Bronchial epithelial cell (primary cell): ENCODE results near the gene CDK17. TPM values are rescaled to one million over a fixed set of nuclear protein-coding genes. Genes with fewer than 3 reads are reported as not detected.

Source experiments
- DNase-seq: peaks from one replicate; pipeline ENCODE4 v3.0.0-alpha.2; 2010; ENCODE audit warnings: low read depth
- FAIRE-seq: peaks from 2 replicates; lab custom pipeline; 2011; peaks lifted over from hg19 to GRCh38; lab: Jason Lieb, UNC
- H3K27me3 ChIP-seq: 2 replicates; pipeline ENCODE4 v1.5.1; 2011; ENCODE audit warnings: low read length; ENCODE audit not compliant: control insufficient read depth, insufficient read depth
- H3K36me3 ChIP-seq: 2 replicates; pipeline ENCODE4 v1.5.1; 2011; ENCODE audit warnings: low read length; ENCODE audit not compliant: control insufficient read depth, insufficient read depth
- H3K4me3 ChIP-seq: 2 replicates; pipeline ENCODE4 v1.5.1; 2011; ENCODE audit warnings: mild to moderate bottlenecking, low read depth, low read length, control low read depth
- CTCF ChIP-seq: IDR thresholded peaks from 2 replicates; pipeline ENCODE4 v1.5.1; 2011; ENCODE audit warnings: mild to moderate bottlenecking, moderate library complexity, low read length, control low read depth, inconsistent platforms; ENCODE audit not compliant: insufficient read depth, severe bottlenecking
- total RNA-seq: library from RNA; depleted of rRNA; stranded (reverse); fragments of >200 nt; gene quantifications from 2 replicates; pipeline ENCODE4 v1.2.1, GENCODE V29; 2014

The CDK17 gene
- total RNA-seq, 1 donor from 2014 or later: 34.5 TPM

- no peak for FAIRE-seq
- H3K4me3 ChIP-seq: no peak overlapping the region
- no peak for DNase-seq
- no peaks in the 10 kb centered on the region for H3K27me3 ChIP-seq
- no peaks in the 10 kb centered on the region for H3K36me3 ChIP-seq
- TF ChIP-seq CTCF: no peak
Observed at GRCh38 chr12:96402061-96402460, 1.8 kb upstream of the CDK17 start.

- Histone ChIP-seq H3K4me3 (peak overlapping the region; percentile 79), H3K36me3 (no peaks in the 10 kb centered on the region), H3K27me3 (no peaks in the 10 kb centered on the region)
- no peak for FAIRE-seq
- TF ChIP-seq CTCF: peak; percentile 32
- peak; percentile 84 for DNase-seq
Observed at GRCh38 chr12:96401076-96401871, 1.0 kb upstream of the CDK17 start.

- H3K36me3 ChIP-seq: no peaks in the 10 kb centered on the region
- peak; percentile 48 for DNase-seq
- H3K27me3 ChIP-seq: no peaks in the 10 kb centered on the region
- TF ChIP-seq CTCF: no peak
- H3K4me3 ChIP-seq: peak overlapping the region; percentile 79
- FAIRE-seq: no peak
Observed at GRCh38 chr12:96400631-96401075, 414 bp upstream of the CDK17 start.

- no peak for FAIRE-seq
- Histone ChIP-seq H3K36me3 (no peaks in the 10 kb centered on the region), H3K4me3 (peak overlapping the region; percentile 79), H3K27me3 (no peaks in the 10 kb centered on the region)
- DNase-seq: peak; percentile 29
- TF ChIP-seq CTCF: peak; percentile 30
Observed at GRCh38 chr12:96399120-96399918, 920 bp downstream of the CDK17 start.

- FAIRE-seq (no peak), DNase-seq (no peak)
- H3K36me3 ChIP-seq: no peaks in the 10 kb centered on the region
- H3K4me3 ChIP-seq: peak overlapping the region; percentile 79
- TF ChIP-seq CTCF: no peak
- no peaks in the 10 kb centered on the region for H3K27me3 ChIP-seq
Observed at GRCh38 chr12:96398424-96399119, 1.7 kb downstream of the CDK17 start.
